DND-41 (cell line): ENCODE results near the gene RNU6-1.

ENCODE experiments used
- ATAC-seq: fragments of 200-7000 bp; cut with Tn5 transposase; 3 replicates; pipeline ENCODE4 v1.9.1; 2021; ENCODE audit warnings: low read depth; ENCODE audit not compliant: insufficient read depth
- DNase-seq: peaks from one replicate; pipeline ENCODE4 v3.0.0-alpha.2; 2020
- H2AFZ ChIP-seq: 2 replicates; pipeline ENCODE4 v1.6.0; 2012; ENCODE audit warnings: low read depth, low read length
- H3K27ac ChIP-seq: 2 replicates; pipeline ENCODE4 v1.5.1; 2012; ENCODE audit warnings: low read length, inconsistent platforms
- H3K27me3 ChIP-seq: fragments of 200-600 bp; sonication (generic); 2 replicates; pipeline ENCODE4 v1.6.0; 2012; ENCODE audit warnings: low read length, mild to moderate bottlenecking, inconsistent platforms; ENCODE audit not compliant: insufficient read depth, poor library complexity
- H3K36me3 ChIP-seq: 2 replicates; pipeline ENCODE4 v1.5.1; 2012; ENCODE audit warnings: low read length, inconsistent platforms; ENCODE audit not compliant: insufficient read depth
- H3K4me1 ChIP-seq: 2 replicates; pipeline ENCODE4 v1.5.1; 2012; ENCODE audit warnings: mild to moderate bottlenecking, low read length; ENCODE audit not compliant: insufficient read depth
- H3K4me2 ChIP-seq: 2 replicates; pipeline ENCODE4 v1.6.0; 2012; ENCODE audit warnings: mild to moderate bottlenecking, moderate library complexity, low read length, inconsistent platforms; ENCODE audit not compliant: insufficient read depth
- H3K4me3 ChIP-seq, 2 experiments: fragments of 200-600 bp in 1 of 2; shearing (Covaris generic) in 1 of 2; 2 replicates each; pipeline ENCODE4 v1.5.1; 2012 to 2016; ENCODE audit warnings: inconsistent platforms in 2 of 2, low read length in 2 of 2, mild to moderate bottlenecking in 2 of 2, low read depth in 1 of 2, moderate library complexity in 1 of 2
- H3K79me2 ChIP-seq: 2 replicates; pipeline ENCODE4 v1.6.0; 2012; ENCODE audit warnings: low read length, inconsistent platforms; ENCODE audit not compliant: insufficient read depth
- H3K9ac ChIP-seq: 2 replicates; pipeline ENCODE4 v1.6.0; 2012; ENCODE audit warnings: low read depth, mild to moderate bottlenecking, inconsistent platforms, low read length, moderate library complexity
- H3K9me3 ChIP-seq: 2 replicates; pipeline ENCODE4 v1.5.1; 2012; ENCODE audit warnings: low read length, moderate library complexity, mild to moderate bottlenecking, inconsistent platforms; ENCODE audit not compliant: insufficient read depth, severe bottlenecking
- H4K20me1 ChIP-seq: 2 replicates; pipeline ENCODE4 v1.6.0; 2012; ENCODE audit warnings: low read length; ENCODE audit not compliant: insufficient read depth
- CTCF ChIP-seq: IDR thresholded peaks from 2 replicates; pipeline ENCODE4 v1.5.1; 2012; ENCODE audit warnings: borderline replicate concordance, low read length, moderate library complexity, mild to moderate bottlenecking; ENCODE audit not compliant: poor library complexity, severe bottlenecking; ENCODE audit errors: extremely low read depth
- EZH2 ChIP-seq: IDR thresholded peaks from 3 replicates; pipeline ENCODE4 v1.6.1; 2012; ENCODE audit warnings: borderline replicate concordance, low read depth, mild to moderate bottlenecking, moderate library complexity, low read length, inconsistent platforms; ENCODE audit not compliant: severe bottlenecking

Gene RNU6-1

GRCh38 chr15:67816668-67817067, 23.2 kb downstream of the RNU6-1 start:
- H4K20me1 ChIP-seq = no peaks in the 10 kb centered on the region
- H3K27ac ChIP-seq = no peak overlapping the region
- no peaks in the 10 kb centered on the region for H3K79me2 ChIP-seq
- H3K27me3 ChIP-seq = no peaks in the 10 kb centered on the region
- ATAC-seq (no peak), DNase-seq (no peak)
- TF ChIP-seq CTCF = no peak
- no peak for TF ChIP-seq EZH2
- H3K4me1 ChIP-seq = no peaks in the 10 kb centered on the region
- no peak overlapping the region for H3K9ac ChIP-seq
- H3K36me3 ChIP-seq = 0 out of 2 replicates have a peak, but pooled peaks cover 3% of the 10 kb centered on the region
- no peak overlapping the region for H3K4me2 ChIP-seq
- H3K4me3 ChIP-seq = no peak overlapping the region
- H3K9me3 ChIP-seq = no peaks in the 10 kb centered on the region
- no peak overlapping the region for H2AFZ ChIP-seq

- no peaks in the 10 kb centered on the region for H4K20me1 ChIP-seq
- no peak overlapping the region for H3K27ac ChIP-seq
- DNase-seq (no peak), ATAC-seq (no peak)
- H3K4me1 ChIP-seq = no peaks in the 10 kb centered on the region
- 0 out of 2 replicates have a peak, but pooled peaks cover 3% of the 10 kb centered on the region for H3K36me3 ChIP-seq
- no peak overlapping the region for H2AFZ ChIP-seq
- no peak overlapping the region for H3K4me3 ChIP-seq
- H3K9ac ChIP-seq = no peak overlapping the region
- TF ChIP-seq CTCF (no peak), EZH2 (no peak)
- no peaks in the 10 kb centered on the region for H3K79me2 ChIP-seq
- H3K9me3 ChIP-seq = no peaks in the 10 kb centered on the region
- no peaks in the 10 kb centered on the region for H3K27me3 ChIP-seq
- no peak overlapping the region for H3K4me2 ChIP-seq
Observed at GRCh38 chr15:67815036-67815592, 24.7 kb downstream of the RNU6-1 start.

GRCh38 chr15:67813104-67813634, 26.7 kb downstream of the RNU6-1 start:
- Histone ChIP-seq H3K27ac (no peak overlapping the region), H3K4me3 (no peak overlapping the region), H3K4me2 (no peak overlapping the region), H3K79me2 (no peaks in the 10 kb centered on the region), H3K4me1 (no peaks in the 10 kb centered on the region), H3K27me3 (no peaks in the 10 kb centered on the region), H3K9ac (no peak overlapping the region), H3K36me3 (0 out of 2 replicates have a peak, but pooled peaks cover 14% of the 10 kb centered on the region), H3K9me3 (no peaks in the 10 kb centered on the region), H2AFZ (no peak overlapping the region), H4K20me1 (no peaks in the 10 kb centered on the region)
- DNase-seq = no peak
- no peak for ATAC-seq
- TF ChIP-seq CTCF (no peak), EZH2 (no peak)
